H54 (cell line): ENCODE results near the gene SMG1.

Source experiments
- DNase-seq: peaks from one replicate; pipeline ENCODE4 v3.0.0; 2011; ENCODE audit warnings: low spot score, mixed read lengths; ENCODE audit not compliant: insufficient read length
- FAIRE-seq: peaks from 3 replicates; lab custom pipeline; 2011; peaks lifted over from hg19 to GRCh38; lab: Jason Lieb, UNC
- POLR2A ChIP-seq: IDR thresholded peaks from 2 replicates; pipeline ENCODE4 v1.6.1; 2011; ENCODE audit warnings: low read depth, mild to moderate bottlenecking, low read length

Gene SMG1

GRCh38 chr16:18801145-18801972, 124.8 kb downstream of the SMG1 start, which contains the start of gene ARL6IP1:
Gene ARL6IP1 (minus strand): TSS chr16:18801549. CDS start chr16:18801466, 83 bp downstream.
- FAIRE-seq = peak; percentile 93

GRCh38 chr16:18800775-18801144, 125.4 kb downstream of the SMG1 start:
- TF ChIP-seq POLR2A = no peak
- FAIRE-seq = no peak
- DNase-seq = no peak

More at GRCh38 chr16:18801145-18801972, 124.8 kb downstream of the SMG1 start, which contains the start of gene ARL6IP1:
- peak; percentile 88 for DNase-seq
- TF ChIP-seq POLR2A = peak; percentile 99

GRCh38 chr16:18800293-18800692, 125.9 kb downstream of the SMG1 start:
- no peak for TF ChIP-seq POLR2A
- DNase-seq = no peak
- FAIRE-seq = no peak

- TF ChIP-seq POLR2A = no peak
- DNase-seq (no peak), FAIRE-seq (no peak)
These were observed 126.7 kb downstream of the SMG1 start for GRCh38 chr16:18799500-18799899.

GRCh38 chr16:18797746-18798145, 128.5 kb downstream of the SMG1 start:
- DNase-seq (no peak), FAIRE-seq (no peak)
- TF ChIP-seq POLR2A = no peak

- TF ChIP-seq POLR2A = no peak
- DNase-seq (no peak), FAIRE-seq (no peak)
These were observed 129.8 kb downstream of the SMG1 start for GRCh38 chr16:18796377-18796776.

GRCh38 chr16:18792836-18793433, 133.3 kb downstream of the SMG1 start:
- DNase-seq (no peak), FAIRE-seq (no peak)
- no peak for TF ChIP-seq POLR2A

- peak; percentile 86 for DNase-seq
- peak; percentile 83 for FAIRE-seq
- TF ChIP-seq POLR2A = peak; percentile 90
These were observed 136.1 kb downstream of the SMG1 start, which contains the start of gene RPS15A for GRCh38 chr16:18789850-18790706. Gene RPS15A (minus strand): TSS chr16:18790334. CDS start chr16:18789113, 1,221 bp downstream.

GRCh38 chr16:18789515-18789849, 136.7 kb downstream of the SMG1 start:
- DNase-seq = no peak
- no peak for FAIRE-seq
- no peak for TF ChIP-seq POLR2A

- no peak for TF ChIP-seq POLR2A
- no peak for FAIRE-seq
These were observed 137.2 kb downstream of the SMG1 start for GRCh38 chr16:18788828-18789514.

GRCh38 chr16:18784917-18785623, 141.1 kb downstream of the SMG1 start:
- DNase-seq = no peak
- FAIRE-seq = no peak
- no peak for TF ChIP-seq POLR2A

More at GRCh38 chr16:18788828-18789514, 137.2 kb downstream of the SMG1 start:
- no peak for DNase-seq
